HepG2 (cell line): ENCODE data around the gene SRD5A2. TPM values are rescaled to one million over a fixed set of nuclear protein-coding genes. Genes with fewer than 3 reads are reported as not detected.

Experiments
- ATAC-seq: fragments of 200-7000 bp; cut with Tn5 transposase; 3 replicates; pipeline ENCODE4 v1.9.1; 2020; ENCODE audit warnings: mild to moderate bottlenecking, moderate library complexity
- BruUV-seq: library from RNA; stranded (reverse); fragments of 400-500 nt; replicated peaks from 2 replicates; lab custom pipeline; 2021; lab: Mats Ljungman, UMichigan
- CTCF ChIA-PET: fragments of 300-600 bp; formaldehyde crosslinking; extraction: SDS; loops from one replicate; lab custom pipeline; 2021; ENCODE audit warnings: low total read pairs, inconsistent platforms, low intra/inter-chr PET ratio; lab: Yijun Ruan, JAX
- POLR2A ChIA-PET: fragments of 350-600 bp; sonication (Branson Sonifier 250); formaldehyde crosslinking; loops from one replicate; lab custom pipeline; 2020; ENCODE audit warnings: antibody characterized with exemption, inconsistent platforms; lab: Yijun Ruan, JAX
- DNase-seq: peaks from one replicate; pipeline ENCODE4 v3.0.0-alpha.2; 2015; ENCODE audit warnings: low spot score
- FAIRE-seq: peaks from 3 replicates; lab custom pipeline; 2011; peaks lifted over from hg19 to GRCh38; lab: Jason Lieb, UNC
- H2AFZ ChIP-seq: one replicate; pipeline ENCODE4 v1.6.1; 2011; ENCODE audit warnings: low read length, inconsistent platforms
- H3K27ac ChIP-seq: fragments of 300-600 bp; 3 replicates; pipeline ENCODE4 v1.8.0; 2011; ENCODE audit warnings: mixed run types, mild to moderate bottlenecking, mixed read lengths, low read length, inconsistent platforms; ENCODE audit not compliant: insufficient read depth; ENCODE audit errors: extremely low read length
- H3K27me3 ChIP-seq, 2 experiments: fragments of 200-600 bp in 1 of 2; 2 replicates in 1 of 2; 3 replicates in 1 of 2; pipeline versions ENCODE4 v1.6.0 to v1.8.0; 2011; ENCODE audit warnings: low read length in 2 of 2, mild to moderate bottlenecking in 2 of 2, moderate library complexity in 2 of 2, inconsistent platforms in 1 of 2; ENCODE audit not compliant: insufficient read depth in 2 of 2, control insufficient read depth in 1 of 2
- H3K36me3 ChIP-seq, 2 experiments: fragments of 200-600 bp in 1 of 2; replicated peaks in 1 of 2; 2 replicates in 1 of 2; 3 replicates in 1 of 2; pipeline versions ENCODE4 v1.5.1 to v1.8.0; 2011; ENCODE audit warnings: low read length in 2 of 2, inconsistent platforms in 1 of 2; ENCODE audit not compliant: insufficient read depth in 2 of 2, control insufficient read depth in 1 of 2
- H3K4me1 ChIP-seq: 2 replicates; pipeline ENCODE4 v1.5.1; 2012; ENCODE audit warnings: low read length, inconsistent platforms; ENCODE audit not compliant: insufficient read depth
- H3K4me2 ChIP-seq: 2 replicates; pipeline ENCODE4 v1.6.0; 2011; ENCODE audit warnings: low read depth, low read length, inconsistent platforms
- H3K4me3 ChIP-seq, 3 experiments: fragments of 200-600 bp in 1 of 3; sonication (generic), shearing (Covaris generic) in 1 of 3; replicated peaks in 1 of 3; 2 replicates each; pipeline ENCODE4 v1.5.1; 2011 to 2016; ENCODE audit warnings: low read length in 3 of 3, inconsistent platforms in 2 of 3, low read depth in 2 of 3, mild to moderate bottlenecking in 2 of 3, control low read depth in 1 of 3, mixed read lengths in 1 of 3; ENCODE audit not compliant: insufficient read depth in 1 of 3
- H3K79me2 ChIP-seq: one replicate; pipeline ENCODE4 v1.6.1; 2011; ENCODE audit warnings: low read length, inconsistent platforms; ENCODE audit not compliant: insufficient read depth
- H3K9ac ChIP-seq: 2 replicates; pipeline ENCODE4 v1.6.0; 2011; ENCODE audit warnings: mild to moderate bottlenecking, low read depth, low read length, inconsistent platforms; ENCODE audit not compliant: insufficient read depth
- H3K9me3 ChIP-seq: 2 replicates; pipeline ENCODE4 v1.5.1; 2012; ENCODE audit warnings: mild to moderate bottlenecking, low read length
- H4K20me1 ChIP-seq: 2 replicates; pipeline ENCODE4 v1.6.0; 2011; ENCODE audit warnings: inconsistent platforms, mild to moderate bottlenecking, low read length, moderate library complexity; ENCODE audit not compliant: insufficient read depth
- AFF4 ChIP-seq: sonication (generic); formaldehyde crosslinking; IDR thresholded peaks from 2 replicates; pipeline ENCODE4 v1.4.0; 2020; ENCODE audit warnings: missing genetic modification reagents
- DNMT1 ChIP-seq: sonication (generic); formaldehyde crosslinking; IDR thresholded peaks from 2 replicates; pipeline ENCODE4 v1.5.1; 2020; ENCODE audit warnings: mild to moderate bottlenecking, missing genetic modification reagents
- DR1 ChIP-seq: sonication (generic); formaldehyde crosslinking; IDR thresholded peaks from 2 replicates; pipeline ENCODE4 v1.8.0; 2021; ENCODE audit warnings: mild to moderate bottlenecking, missing genetic modification reagents, inconsistent platforms
- FOXP1 ChIP-seq, 2 experiments: fragments of 450-650 bp in 1 of 2; IDR thresholded peaks; 2 replicates each; pipeline ENCODE4 v1.6.1; 2017 to 2018; ENCODE audit warnings: antibody characterized with exemption in 1 of 2
- NR3C1 ChIP-seq: sonication (generic); formaldehyde crosslinking; IDR thresholded peaks from 2 replicates; pipeline ENCODE4 v1.4.0; 2020; ENCODE audit warnings: missing genetic modification reagents
- SAP130 ChIP-seq: IDR thresholded peaks from 2 replicates; pipeline ENCODE4 v1.6.1; 2016; ENCODE audit warnings: low read depth
- ZMAT5 ChIP-seq: sonication (generic); formaldehyde crosslinking; IDR thresholded peaks from 2 replicates; pipeline ENCODE4 v1.5.0; 2020; ENCODE audit warnings: mild to moderate bottlenecking, low read depth, missing genetic modification reagents, borderline replicate concordance
- ZNF432 ChIP-seq: sonication (generic); formaldehyde crosslinking; IDR thresholded peaks from 2 replicates; pipeline ENCODE4 v1.5.0; 2020; ENCODE audit warnings: missing genetic modification reagents, mild to moderate bottlenecking, borderline replicate concordance
- WGBS: methylation state at CpG from one replicate; pipeline ENCODE4 v1.1.6; 2017; ENCODE audit warnings: low lambda C conversion rate; 5-methylcytosine and 5-hydroxymethylcytosine counted together
- in situ Hi-C: cut with HindIII; loops from 2 replicates; pipeline ENCODE4 v1.10.0; 2017; ENCODE audit warnings: low pct_unique_long_range_greater_than_20kb; ENCODE audit not compliant: extremely low pct_ligation_motif_present
- intact Hi-C: fragments of 100-400 bp; cut with micrococcal nuclease; formaldehyde crosslinking; loops from one replicate; pipeline ENCODE4 v1.10.0; 2022; ENCODE audit not compliant: unreplicated experiment
- polyA plus RNA-seq, 8 experiments: library from polyadenylated mRNA; depleted of rRNA in 3 of 8; stranded (reverse) in 7 of 8; unstranded in 1 of 8; fragments of >200 nt; fragmentation: Illumina TruSeq in 4 of 8; extraction: Trizol in 4 of 8; gene quantifications; 2 replicates each; pipeline versions ENCODE4 v1.2.1 to v1.2.3, GENCODE V29; 2011 to 2016; ENCODE audit warnings: low read depth in 4 of 8, missing spikeins in 1 of 8, mixed read lengths in 1 of 8; ENCODE audit not compliant: insufficient read depth in 1 of 8
- total RNA-seq, 5 experiments: library from RNA; depleted of rRNA; stranded (reverse); fragments of >200 nt; fragmentation: Illumina TruSeq; extraction: Trizol; gene quantifications; 2 replicates each; pipeline ENCODE4 v1.2.3, GENCODE V29; 2016; ENCODE audit warnings: low read depth in 1 of 5
- TF ChIP-seq, protein P1 (sequence below): sonication (generic); formaldehyde crosslinking; IDR thresholded peaks from 2 replicates; pipeline ENCODE4 v1.5.0; 2020; ENCODE audit warnings: missing genetic modification reagents
- TF ChIP-seq, protein P2 (sequence below): sonication (generic); formaldehyde crosslinking; IDR thresholded peaks from 2 replicates; pipeline ENCODE4 v1.8.0; 2022; ENCODE audit warnings: mild to moderate bottlenecking, missing genetic modification reagents; ENCODE audit not compliant: insufficient replicate concordance
- TF ChIP-seq, protein P3 (sequence below): sonication (generic); formaldehyde crosslinking; IDR thresholded peaks from 2 replicates; pipeline ENCODE4 v1.5.0; 2020; ENCODE audit warnings: mild to moderate bottlenecking, missing genetic modification reagents, moderate library complexity

Gene SRD5A2
- total and polyA plus RNA-seq, 2 of the 13 experiments (the other 11 are each of a cell fraction or from before 2014, with no cell fraction given): 0.01 TPM; not detected in 1

DNA sequence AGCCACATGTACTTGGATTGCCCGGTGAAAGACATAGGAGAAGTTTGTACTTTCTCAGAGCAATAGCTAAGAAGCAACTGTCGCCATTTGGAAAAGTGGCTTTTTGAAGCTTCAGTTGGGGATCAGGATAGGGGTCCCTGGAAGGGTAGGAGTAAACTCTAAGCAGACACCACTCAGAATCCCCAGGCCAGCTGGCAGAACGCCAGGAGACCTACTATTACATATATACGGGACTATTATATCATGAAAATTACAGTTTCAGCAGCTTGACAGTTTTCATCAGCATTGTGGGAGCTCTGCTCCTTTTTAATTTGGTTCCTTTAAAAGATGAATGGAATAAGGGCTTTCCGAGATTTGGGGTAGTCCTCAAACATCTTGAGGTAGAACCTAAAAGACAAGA, 54.9 kb downstream of the SRD5A2 start:
- Histone ChIP-seq H3K27ac (no peak overlapping the region), H3K27me3 (peaks cover 0 to 45% of the 10 kb centered on the region in 2 experiments; a peak in 2 of 5 replicates), H2AFZ (no peak overlapping the region), H3K4me2 (no peak overlapping the region), H3K9ac (no peak overlapping the region), H3K36me3 (no peaks in the 10 kb centered on the region), H3K9me3 (no peaks in the 10 kb centered on the region), H3K4me1 (no peaks in the 10 kb centered on the region), H3K79me2 (no peaks in the 10 kb centered on the region), H3K4me3 (no peak overlapping the region), H4K20me1 (no peaks in the 10 kb centered on the region)
- DNase-seq: no peak
- FAIRE-seq: no peak
- TF ChIP-seq DR1 (CRISPR knock-in tag) (no peak), FOXP1 (IDR thresholded peaks at IDR 0.05) (no peak), FOXP1 (CRISPR knock-in tag; IDR thresholded peaks at IDR 0.05) (no peak), AFF4 (CRISPR knock-in tag) (no peak), ZMAT5 (CRISPR knock-in tag) (no peak), SAP130 (CRISPR knock-in tag) (no peak), ZNF432 (CRISPR knock-in tag) (no peak), DNMT1 (no peak), NR3C1 (CRISPR knock-in tag) (no peak)
- TF ChIP-seq, protein P1, sequence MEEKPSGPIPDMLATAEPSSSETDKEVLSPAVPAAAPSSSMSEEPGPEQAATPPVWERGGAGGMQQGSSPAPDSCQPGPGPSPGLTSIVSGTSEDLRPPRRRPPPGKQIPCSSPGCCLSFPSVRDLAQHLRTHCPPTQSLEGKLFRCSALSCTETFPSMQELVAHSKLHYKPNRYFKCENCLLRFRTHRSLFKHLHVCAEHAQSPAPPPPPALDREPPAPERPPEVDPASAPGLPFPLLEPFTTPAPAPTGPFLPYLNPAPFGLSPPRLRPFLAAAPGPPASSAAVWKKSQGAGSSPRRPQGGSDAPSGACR (CRISPR knock-in tag): no peak
- TF ChIP-seq, protein P2, sequence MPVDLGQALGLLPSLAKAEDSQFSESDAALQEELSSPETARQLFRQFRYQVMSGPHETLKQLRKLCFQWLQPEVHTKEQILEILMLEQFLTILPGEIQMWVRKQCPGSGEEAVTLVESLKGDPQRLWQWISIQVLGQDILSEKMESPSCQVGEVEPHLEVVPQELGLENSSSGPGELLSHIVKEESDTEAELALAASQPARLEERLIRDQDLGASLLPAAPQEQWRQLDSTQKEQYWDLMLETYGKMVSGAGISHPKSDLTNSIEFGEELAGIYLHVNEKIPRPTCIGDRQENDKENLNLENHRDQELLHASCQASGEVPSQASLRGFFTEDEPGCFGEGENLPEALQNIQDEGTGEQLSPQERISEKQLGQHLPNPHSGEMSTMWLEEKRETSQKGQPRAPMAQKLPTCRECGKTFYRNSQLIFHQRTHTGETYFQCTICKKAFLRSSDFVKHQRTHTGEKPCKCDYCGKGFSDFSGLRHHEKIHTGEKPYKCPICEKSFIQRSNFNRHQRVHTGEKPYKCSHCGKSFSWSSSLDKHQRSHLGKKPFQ (CRISPR knock-in tag): no peak
- TF ChIP-seq, protein P3, sequence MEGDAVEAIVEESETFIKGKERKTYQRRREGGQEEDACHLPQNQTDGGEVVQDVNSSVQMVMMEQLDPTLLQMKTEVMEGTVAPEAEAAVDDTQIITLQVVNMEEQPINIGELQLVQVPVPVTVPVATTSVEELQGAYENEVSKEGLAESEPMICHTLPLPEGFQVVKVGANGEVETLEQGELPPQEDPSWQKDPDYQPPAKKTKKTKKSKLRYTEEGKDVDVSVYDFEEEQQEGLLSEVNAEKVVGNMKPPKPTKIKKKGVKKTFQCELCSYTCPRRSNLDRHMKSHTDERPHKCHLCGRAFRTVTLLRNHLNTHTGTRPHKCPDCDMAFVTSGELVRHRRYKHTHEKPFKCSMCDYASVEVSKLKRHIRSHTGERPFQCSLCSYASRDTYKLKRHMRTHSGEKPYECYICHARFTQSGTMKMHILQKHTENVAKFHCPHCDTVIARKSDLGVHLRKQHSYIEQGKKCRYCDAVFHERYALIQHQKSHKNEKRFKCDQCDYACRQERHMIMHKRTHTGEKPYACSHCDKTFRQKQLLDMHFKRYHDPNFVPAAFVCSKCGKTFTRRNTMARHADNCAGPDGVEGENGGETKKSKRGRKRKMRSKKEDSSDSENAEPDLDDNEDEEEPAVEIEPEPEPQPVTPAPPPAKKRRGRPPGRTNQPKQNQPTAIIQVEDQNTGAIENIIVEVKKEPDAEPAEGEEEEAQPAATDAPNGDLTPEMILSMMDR (CRISPR knock-in tag): no peak
- in situ Hi-C loops: no loop called here
- intact Hi-C loops: no loop called here
- POLR2A ChIA-PET: no interaction called here
- CTCF ChIA-PET: no interaction called here
- 5% methylated on average over 5 of the region's 5 CpGs for WGBS
- BruUV-seq: no TSS peak
- no peak for ATAC-seq
